GM21367 (cell line): Measurements from ENCODE around the gene CD80.
"Not testable (repeated sequence)": the region's sequence is repeated elsewhere in the genome, so short reads cannot be mapped to it uniquely, and the experiment has no call there.

Experiments
- ATAC-seq: cut with Tn5 transposase; IDR thresholded peaks from one replicate; pipeline ENCODE4 v1.9.1; 2021; ENCODE audit not compliant: unreplicated experiment

CD80 gene

GRCh38 chr3:119585208-119585607, 25.8 kb upstream of the CD80 start:
- no peak for ATAC-seq

DNA sequence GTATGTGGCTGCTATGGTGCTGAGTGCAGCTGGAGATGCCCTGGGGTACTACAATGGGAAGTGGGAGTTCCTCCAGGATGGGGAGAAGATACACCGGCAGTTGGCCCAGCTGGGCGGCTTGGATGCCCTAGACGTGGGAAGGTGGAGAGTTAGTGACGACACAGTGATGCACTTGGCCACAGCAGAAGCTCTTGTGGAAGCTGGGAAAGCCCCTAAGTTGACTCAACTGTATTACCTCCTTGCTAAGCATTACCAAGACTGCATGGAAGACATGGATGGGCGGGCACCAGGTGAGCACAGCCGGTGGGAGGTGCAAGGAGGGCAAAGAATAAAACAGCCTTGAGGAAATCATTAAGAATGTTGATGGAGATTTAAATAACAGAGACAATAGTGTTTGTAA, 22.8 kb upstream of the CD80 start:
- no peak for ATAC-seq

DNA sequence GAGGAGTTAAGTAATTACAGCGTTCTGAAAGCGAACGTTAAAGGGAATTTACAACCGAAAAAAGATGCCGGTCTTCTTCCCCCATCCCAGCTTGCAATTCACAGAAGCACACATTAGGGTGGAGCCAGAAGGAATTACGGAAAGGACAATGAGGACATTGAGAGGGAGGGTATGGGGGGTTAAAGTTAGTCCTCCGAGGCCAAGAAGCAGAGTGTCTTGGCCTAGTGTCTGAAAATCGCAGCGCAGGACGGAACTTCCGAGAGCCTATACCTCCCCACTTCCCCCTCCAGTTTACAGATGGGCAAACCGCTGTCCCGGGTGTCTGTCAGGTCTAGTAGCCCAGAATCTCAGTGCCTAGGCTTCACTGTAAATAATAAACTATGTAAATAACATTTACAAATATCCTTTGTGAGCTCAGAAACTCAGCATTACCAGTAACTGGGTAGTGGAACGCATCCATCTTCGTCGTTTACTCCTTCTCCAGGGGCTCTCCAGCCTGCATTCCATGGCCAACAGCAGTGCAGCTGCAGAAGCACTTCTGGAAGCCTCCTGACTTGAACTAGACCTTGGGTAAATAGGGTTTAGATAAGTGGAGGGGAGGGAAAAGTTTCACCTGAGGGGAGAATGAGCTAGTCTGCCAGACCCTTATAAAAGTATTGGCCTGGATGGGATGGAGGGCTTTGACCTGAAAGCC, 20.8 kb upstream of the CD80 start:
- ATAC-seq, result peak; percentile 67

- peak; percentile 48 for ATAC-seq
These were observed 20.1 kb upstream of the CD80 start, which contains the start of gene ADPRH for GRCh38 chr3:119579366-119580066. TSS of gene ADPRH (plus strand) at chr3:119579492. CDS start at chr3:119582170, 2,678 bp downstream.

DNA sequence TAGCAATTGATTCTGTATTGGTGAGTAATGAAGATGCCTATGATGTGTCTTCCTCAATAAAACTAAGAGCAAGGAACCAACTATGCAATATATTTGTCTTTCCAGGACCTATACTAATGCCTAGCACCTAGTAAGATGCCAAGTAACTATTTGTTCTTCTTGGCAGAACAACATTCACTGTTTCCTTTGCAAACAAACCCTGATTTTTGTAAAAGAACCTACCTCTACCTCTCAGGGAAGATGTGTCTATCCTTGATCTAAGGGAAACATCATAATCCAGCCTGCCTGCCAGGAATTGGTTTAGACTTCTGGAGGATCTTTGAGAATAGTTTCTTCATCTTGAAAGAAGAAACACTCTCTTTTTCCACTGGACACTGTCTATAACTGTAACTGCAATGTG, 16.1 kb upstream of the CD80 start:
- no peak for ATAC-seq

DNA sequence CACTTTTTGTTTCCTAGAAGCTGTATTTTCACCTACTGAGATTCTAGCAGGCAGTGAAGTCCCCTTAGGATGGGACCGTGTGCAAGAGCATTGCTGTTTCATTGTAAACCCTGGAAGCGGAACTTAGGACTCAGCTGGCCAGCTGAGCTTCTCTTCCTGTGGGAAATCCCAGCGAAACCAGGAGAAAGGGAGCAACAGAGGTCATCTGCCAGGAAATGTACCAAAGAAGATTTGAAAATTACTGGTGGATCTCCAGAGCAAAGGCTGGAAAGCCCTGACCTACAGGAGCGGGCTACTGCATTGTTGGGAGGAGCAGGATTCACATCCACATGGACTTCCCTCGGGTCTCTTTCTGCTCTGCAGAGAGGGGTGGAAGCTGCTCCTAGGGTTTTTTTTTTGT, 12.3 kb upstream of the CD80 start:
- ATAC-seq, result no peak

DNA sequence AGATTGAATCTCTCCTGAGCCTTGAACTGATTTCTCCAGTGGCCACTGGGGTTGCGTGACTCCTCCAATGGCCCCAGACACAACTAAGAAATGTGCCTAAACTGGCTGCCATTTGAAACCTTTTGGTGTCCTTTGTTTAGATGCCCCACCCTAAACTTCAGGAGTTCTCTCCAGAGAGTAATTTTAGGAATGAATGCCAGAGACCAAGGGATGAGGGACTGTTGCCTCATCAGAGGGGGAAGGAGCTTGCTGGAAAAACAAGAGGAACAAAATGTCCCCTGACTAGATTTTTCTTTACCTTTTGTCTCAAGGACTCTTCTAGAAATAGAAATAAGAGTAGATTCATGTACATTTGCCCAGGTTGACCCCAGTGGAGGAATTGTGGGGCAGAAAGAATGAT, 11.8 kb upstream of the CD80 start:
- no peak for ATAC-seq

DNA sequence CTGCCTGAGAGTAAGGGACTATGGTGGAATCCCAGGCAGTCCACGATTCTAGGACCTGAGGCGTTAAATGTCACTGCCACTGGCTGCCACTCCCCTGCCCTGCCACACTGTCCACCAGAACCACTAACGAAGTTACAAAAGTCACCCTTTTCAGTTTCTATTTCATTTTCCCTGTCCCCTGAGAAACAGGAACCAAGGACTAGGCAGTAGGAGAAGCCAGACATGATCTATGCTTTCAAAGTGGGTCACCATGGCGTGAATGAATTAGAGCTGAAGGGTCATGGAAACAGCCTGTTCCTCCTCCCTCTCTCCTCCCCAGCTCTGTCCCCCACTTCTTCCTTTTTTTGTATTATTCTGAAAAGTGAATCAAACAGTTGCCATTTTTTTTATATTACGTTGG, 10.8 kb upstream of the CD80 start:
- peak; percentile 64 for ATAC-seq

DNA sequence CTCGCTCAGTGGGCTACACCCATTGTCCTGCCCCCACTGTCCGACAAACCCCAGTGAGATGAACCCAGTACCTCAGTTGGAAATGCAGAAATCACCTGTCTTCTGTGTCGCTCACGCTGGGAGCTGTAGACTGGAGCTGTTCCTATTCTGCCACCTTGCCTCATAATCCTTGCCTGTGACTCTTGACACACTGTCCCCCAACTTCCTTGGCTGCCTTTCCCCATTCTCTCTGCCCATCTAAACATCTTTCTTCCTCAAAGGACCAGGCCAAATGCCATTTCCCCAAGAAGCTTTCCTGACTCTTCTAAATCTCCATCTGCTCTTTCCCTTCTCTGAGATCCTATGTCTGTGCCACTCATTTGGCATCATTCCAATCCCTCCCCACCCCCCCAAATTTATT, 9.7 kb upstream of the CD80 start:
- ATAC-seq, result no peak

- not testable (repeated sequence) for ATAC-seq
These were observed 3.9 kb upstream of the CD80 start for GRCh38 chr3:119563334-119563733.

DNA sequence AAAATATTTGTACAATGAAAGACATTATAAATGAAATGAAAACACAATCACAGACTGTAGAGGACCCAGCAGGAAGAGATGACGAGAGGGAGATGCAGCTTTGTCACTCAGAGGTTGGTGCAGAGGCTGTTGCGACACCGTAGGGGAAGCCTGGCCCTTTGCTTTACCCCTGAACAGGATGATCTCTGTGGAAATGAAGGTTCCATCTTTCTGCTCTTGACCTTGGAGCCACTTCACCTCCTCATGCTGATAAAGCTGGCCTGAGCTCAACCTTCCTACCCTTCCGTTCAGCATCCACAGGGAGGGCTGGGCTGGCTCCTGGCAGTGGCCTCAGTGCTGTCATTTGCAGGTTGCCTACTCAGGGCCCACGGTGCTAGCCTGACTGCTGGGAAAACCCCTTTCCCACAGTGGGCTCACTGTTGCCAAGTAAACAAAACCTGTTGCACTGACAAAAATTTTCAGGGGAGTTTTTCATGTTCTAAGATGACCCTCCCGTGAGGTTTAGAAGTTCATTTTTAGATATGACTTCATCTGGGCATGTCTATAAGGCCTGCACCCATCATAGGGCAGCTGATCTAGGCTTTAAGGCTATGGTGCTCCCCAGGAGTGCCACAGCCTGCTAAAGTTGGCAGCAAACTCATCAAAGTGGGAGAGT, 3.0 kb upstream of the CD80 start:
- ATAC-seq, result peak; percentile 76

DNA sequence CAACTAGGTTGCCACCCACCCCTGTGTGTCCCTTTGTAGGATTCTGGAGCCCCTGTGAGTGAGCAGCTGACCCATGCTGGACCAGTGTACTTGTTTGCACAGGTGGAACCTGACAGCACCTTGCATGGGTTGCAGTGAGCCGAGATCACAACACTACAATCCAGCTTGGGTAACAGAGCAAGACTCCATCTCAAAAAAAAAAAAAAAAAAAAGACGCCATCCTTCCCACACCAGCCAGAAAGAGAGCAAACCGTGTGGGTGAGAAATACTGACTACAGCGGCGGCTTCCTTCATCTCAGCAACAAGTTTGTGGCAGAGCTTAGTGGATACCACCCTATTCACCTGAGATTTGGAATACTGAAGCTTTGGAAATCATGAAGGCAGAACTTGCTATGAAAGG, 746 bp upstream of the CD80 start:
- no peak for ATAC-seq

GRCh38 chr3:119558626-119559317, 642 bp downstream of the CD80 start:
- no peak for ATAC-seq

DNA sequence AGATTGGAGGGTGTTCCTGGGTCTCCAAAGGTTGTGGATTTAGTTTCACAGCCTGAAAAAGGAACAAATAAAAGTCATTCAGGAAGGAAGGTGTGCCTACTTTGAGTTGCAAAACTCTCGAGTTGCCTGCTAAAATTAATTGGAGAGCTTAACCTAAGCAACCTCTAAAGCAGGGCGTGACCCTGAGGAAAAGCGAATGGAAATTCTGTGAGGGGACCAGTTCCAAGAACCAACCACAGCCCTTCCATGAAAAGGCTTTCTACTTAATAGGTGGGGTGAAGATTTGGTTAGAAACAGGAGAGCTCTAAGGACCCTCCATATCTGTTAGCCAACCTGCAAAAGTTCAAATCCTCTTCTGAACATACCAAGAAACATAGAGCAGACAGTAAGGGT, 1.5 kb downstream of the CD80 start:
- ATAC-seq, result no peak

GRCh38 chr3:119557192-119557876, 2.1 kb downstream of the CD80 start:
- ATAC-seq, result no peak

DNA sequence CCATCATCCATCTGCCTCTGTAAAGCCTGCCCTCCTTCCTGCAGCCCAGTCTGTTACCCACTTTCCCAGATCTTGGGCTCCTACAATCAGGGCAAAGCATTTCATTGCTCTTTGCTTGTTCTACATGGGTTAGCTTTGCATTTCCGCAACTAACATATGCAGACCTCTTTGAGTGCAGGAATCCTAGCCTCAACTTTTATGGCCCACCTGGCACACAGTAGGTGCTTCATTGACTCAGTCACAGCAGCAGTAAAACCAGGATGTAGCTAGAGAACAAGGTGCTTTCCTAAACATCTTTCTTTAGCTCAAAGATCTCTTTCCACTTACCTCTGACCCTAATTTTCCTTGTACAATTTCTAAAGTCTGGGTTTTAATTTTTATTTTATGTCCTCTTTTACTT, 3.5 kb downstream of the CD80 start:
- ATAC-seq, result no peak

DNA sequence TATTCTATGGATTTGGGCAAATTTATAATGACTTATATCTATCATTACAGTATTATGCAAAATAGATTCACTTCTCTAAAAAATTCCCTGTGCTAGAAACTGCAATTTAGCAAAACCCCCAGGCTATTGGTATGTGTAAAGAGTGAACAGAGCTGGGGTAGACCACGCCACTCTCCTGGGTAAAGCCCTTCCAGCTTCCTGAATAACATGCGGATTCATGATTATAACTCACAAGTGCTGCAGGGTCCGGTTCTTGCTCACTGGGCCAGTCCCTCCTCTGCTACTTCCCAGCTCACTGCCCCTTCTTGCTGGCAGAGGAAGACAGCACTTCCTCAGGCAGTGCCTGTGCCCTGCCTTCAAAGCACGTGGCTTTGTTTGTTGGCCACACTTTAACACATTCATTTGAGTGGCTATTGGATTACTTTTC, 4.1 kb downstream of the CD80 start:
- no peak for ATAC-seq

DNA sequence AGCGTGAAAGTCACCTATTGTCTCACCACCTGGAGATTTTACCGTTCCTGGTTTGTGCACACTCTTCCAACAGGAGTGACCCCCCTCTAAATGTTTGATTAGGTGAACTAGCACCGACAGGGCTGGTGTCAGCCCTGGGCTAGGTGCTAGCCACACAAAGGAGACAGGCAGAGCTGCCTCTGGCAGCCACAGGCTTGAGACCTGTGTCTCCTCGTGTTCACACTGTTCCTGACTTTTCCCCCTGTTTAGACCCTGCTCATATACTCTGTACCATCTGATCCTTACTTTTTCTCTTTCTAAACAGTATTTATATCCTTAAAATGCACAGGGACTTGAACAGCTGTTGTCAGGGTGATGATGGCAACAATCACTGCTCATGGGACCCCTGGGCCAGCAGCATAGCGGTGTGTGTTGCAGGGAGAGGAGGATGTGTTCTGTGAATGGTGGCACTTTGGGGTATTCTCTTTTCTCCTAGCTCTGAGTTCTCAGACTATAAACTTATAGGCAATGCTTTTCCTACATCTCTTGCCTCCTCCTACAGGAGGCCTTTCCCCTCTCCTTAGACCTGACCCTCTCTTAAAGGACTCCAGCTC, 5.5 kb downstream of the CD80 start:
- no peak for ATAC-seq

- not testable (repeated sequence) for ATAC-seq
These were observed 6.5 kb downstream of the CD80 start for GRCh38 chr3:119552928-119553327.

- ATAC-seq, result no peak
These were observed 7.8 kb downstream of the CD80 start for GRCh38 chr3:119551598-119551997.
